ENCODE measurements around the gene DGKQ.

Gene DGKQ

DNA sequence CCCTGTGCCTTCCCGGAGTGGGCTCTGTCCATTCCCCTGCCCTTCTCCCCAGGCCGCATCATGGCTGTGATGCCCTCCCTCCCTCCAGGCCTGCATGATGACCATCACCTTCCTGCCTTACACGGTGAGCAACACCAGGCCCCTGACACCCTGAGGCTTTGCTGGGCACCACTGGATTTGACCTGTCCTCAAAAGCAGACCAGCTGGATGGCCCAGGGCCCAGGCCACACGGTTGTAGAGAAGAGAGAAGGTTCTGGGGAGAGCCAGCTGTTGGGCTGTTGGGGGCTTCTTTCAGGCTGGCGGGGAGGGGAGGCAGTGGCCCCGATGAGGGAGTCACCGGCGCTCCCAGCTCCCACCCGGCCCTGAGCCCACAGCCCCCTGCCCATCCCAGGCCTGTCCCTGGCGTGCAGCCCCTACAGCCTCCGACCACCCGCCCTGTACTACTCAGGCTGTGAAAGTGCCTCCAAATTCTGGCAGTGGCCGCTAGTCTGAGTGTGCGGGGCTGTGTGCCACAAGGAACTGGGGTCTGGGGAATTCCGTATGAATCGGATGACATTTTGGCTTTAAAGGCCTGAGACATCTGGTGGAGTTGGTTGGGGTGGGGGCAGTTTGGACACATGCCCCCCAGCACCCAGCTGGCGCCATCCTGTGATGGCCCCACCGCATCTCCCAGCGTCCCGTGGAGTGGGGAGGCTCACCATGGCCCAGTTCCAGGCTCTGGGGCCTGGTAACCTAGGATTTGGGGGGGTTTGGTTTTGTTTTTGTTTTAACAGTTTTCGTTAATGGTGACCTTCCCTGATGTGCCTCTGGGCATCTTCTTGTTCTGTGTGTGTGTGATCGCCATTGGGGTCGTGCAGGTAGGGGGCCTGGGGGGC lies 21.5 kb downstream of the DGKQ start:
- no peak overlapping the region for H3K4me3 ChIP-seq (ENCODE audit: low read depth, low read length)
- no peaks in the 10 kb centered on the region for H3K4me1 ChIP-seq (ENCODE audit: control insufficient read depth, insufficient read depth, low read length)
- no peaks in the 10 kb centered on the region for H3K9me3 ChIP-seq (ENCODE audit: control insufficient read depth, insufficient read depth, low read length)
- no peak overlapping the region for H3K9ac ChIP-seq (ENCODE audit: low read depth, low read length)
- no peaks in the 10 kb centered on the region for H3K36me3 ChIP-seq (ENCODE audit: control insufficient read depth, insufficient read depth, low read length)
- H3K27me3 ChIP-seq (ENCODE audit: control insufficient read depth, insufficient read depth, low read length) = no peaks in the 10 kb centered on the region

DNA sequence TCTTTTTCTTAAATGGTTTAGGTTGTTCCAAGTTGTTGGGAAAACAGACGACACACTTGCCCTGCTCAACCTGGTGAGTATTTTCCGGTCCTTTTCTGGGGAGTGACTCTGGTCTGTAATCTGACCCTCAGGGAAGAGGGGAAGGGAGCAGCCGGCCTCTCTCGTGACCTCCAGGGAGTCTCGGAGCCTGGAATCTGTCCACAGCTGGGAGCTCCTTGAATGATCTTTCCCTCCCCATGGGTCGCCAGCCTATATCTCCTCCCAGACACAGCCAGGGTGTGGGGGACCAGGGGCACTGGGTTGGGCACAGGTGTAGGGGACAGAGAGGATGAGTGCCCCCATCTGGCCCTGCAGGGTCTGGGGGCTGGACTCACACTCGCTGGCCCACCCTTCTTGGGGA lies 22.2 kb downstream of the DGKQ start:
- Histone ChIP-seq H3K9ac (ENCODE audit: low read depth, low read length) (no peak overlapping the region), H3K27me3 (ENCODE audit: control insufficient read depth, insufficient read depth, low read length) (no peaks in the 10 kb centered on the region)

DNA sequence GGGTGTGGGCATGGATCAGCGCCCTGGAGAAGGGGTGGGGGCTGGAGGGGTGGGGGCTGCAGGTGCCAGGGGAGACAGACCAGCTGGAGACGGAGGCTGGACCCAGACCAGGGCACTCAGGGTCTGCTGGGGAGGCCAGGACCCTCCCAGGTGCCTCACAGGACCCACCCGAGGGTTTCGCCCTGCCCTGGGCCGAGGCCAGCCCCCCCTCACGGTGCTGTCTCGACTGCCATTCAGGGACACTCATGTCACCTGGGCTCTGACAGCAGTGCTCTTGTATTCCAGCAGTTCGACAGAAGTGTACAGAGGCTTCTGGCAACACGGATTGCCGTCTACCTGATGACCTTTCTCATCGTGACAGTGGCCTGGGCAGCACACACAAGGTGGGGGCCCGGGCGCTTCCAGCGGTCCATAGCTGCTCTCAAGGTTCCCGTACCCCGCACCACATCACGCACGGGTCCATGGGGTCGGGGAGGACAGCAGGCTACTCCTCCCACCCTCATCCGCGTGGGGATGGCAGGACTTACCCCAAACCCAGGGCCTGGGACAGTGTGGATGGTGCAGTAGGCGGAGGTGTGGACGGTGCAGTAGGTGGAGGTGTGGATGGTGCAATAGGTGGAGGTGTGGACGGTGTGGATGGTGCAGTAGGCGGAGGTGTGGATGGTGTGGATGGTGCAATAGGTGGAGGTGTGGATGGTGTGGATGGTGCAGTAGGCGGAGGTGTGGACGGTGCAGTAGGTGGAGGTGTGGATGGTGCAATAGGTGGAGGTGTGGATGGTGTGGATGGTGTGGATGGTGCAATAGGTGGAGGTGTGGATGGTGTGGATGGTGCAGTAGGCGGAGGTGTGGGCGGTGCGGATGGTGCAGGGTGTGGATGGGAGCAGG lies 23.0 kb downstream of the DGKQ start:
- H3K36me3 ChIP-seq (ENCODE audit: control insufficient read depth, insufficient read depth, low read length) = no peaks in the 10 kb centered on the region
- no peaks in the 10 kb centered on the region for H3K27me3 ChIP-seq (ENCODE audit: control insufficient read depth, insufficient read depth, low read length)
- H3K9me3 ChIP-seq (ENCODE audit: control insufficient read depth, insufficient read depth, low read length) = no peaks in the 10 kb centered on the region
- no peak overlapping the region for H3K4me3 ChIP-seq (ENCODE audit: low read depth, low read length)
- H3K4me1 ChIP-seq (ENCODE audit: control insufficient read depth, insufficient read depth, low read length) = peaks cover 4% of the 10 kb centered on the region
- no peak overlapping the region for H3K9ac ChIP-seq (ENCODE audit: low read depth, low read length)

More for the DNA sequence above, 22.2 kb downstream of the DGKQ start:
- H3K4me3 ChIP-seq (ENCODE audit: low read depth, low read length) = no peak overlapping the region
- no peaks in the 10 kb centered on the region for H3K36me3 ChIP-seq (ENCODE audit: control insufficient read depth, insufficient read depth, low read length)
- H3K9me3 ChIP-seq (ENCODE audit: control insufficient read depth, insufficient read depth, low read length) = no peaks in the 10 kb centered on the region
- H3K4me1 ChIP-seq (ENCODE audit: control insufficient read depth, insufficient read depth, low read length) = no peaks in the 10 kb centered on the region

DNA sequence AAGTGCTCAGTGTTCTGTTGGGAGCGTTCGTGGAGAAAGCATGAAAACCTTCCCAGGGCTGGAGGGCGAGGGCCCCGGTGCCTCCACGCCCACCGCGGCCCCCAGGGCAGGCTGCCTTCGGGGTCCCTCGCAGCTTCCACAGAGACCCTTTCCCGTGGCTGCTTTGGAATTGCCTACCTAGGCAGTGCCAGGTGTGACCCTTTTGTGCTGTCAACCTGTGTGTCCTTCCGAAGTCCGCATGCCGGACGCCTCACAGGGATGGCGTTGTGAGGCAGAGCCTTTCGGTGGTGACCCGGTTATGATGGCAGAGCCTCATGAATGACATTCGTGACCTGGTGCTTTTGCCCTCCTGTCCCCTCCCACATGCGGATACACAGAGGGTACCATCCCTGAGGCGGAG lies 23.7 kb downstream of the DGKQ start:
- Histone ChIP-seq H3K9me3 (ENCODE audit: control insufficient read depth, insufficient read depth, low read length) (no peaks in the 10 kb centered on the region), H3K4me1 (ENCODE audit: control insufficient read depth, insufficient read depth, low read length) (peaks cover 5% of the 10 kb centered on the region), H3K9ac (ENCODE audit: low read depth, low read length) (no peak overlapping the region), H3K27me3 (ENCODE audit: control insufficient read depth, insufficient read depth, low read length) (no peaks in the 10 kb centered on the region), H3K36me3 (ENCODE audit: control insufficient read depth, insufficient read depth, low read length) (no peaks in the 10 kb centered on the region), H3K4me3 (ENCODE audit: low read depth, low read length) (no peak overlapping the region)

DNA sequence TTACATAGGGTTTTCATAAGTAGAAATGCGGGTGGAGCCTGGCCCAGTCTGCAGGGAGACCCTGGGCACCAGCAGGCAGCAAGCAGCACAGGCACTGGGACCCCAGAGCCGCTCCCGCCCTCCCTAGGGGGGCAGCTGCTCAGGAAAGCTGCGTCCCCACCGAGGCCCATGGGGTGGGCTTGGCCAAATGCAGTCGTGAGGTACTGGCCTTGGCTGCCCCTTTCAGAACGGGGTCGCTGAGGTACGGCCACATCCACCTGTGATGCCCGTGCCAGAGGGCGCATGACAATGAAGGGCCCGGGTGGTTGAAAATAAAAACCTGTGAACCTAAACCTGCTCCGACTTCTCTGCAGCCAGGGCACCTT lies 24.5 kb downstream of the DGKQ start:
- Histone ChIP-seq H3K4me1 (ENCODE audit: control insufficient read depth, insufficient read depth, low read length) (peaks cover 5% of the 10 kb centered on the region), H3K4me3 (ENCODE audit: low read depth, low read length) (no peak overlapping the region), H3K9ac (ENCODE audit: low read depth, low read length) (peak overlapping the region; percentile 54), H3K36me3 (ENCODE audit: control insufficient read depth, insufficient read depth, low read length) (no peaks in the 10 kb centered on the region), H3K27me3 (ENCODE audit: control insufficient read depth, insufficient read depth, low read length) (no peaks in the 10 kb centered on the region), H3K9me3 (ENCODE audit: control insufficient read depth, insufficient read depth, low read length) (no peaks in the 10 kb centered on the region)

DNA sequence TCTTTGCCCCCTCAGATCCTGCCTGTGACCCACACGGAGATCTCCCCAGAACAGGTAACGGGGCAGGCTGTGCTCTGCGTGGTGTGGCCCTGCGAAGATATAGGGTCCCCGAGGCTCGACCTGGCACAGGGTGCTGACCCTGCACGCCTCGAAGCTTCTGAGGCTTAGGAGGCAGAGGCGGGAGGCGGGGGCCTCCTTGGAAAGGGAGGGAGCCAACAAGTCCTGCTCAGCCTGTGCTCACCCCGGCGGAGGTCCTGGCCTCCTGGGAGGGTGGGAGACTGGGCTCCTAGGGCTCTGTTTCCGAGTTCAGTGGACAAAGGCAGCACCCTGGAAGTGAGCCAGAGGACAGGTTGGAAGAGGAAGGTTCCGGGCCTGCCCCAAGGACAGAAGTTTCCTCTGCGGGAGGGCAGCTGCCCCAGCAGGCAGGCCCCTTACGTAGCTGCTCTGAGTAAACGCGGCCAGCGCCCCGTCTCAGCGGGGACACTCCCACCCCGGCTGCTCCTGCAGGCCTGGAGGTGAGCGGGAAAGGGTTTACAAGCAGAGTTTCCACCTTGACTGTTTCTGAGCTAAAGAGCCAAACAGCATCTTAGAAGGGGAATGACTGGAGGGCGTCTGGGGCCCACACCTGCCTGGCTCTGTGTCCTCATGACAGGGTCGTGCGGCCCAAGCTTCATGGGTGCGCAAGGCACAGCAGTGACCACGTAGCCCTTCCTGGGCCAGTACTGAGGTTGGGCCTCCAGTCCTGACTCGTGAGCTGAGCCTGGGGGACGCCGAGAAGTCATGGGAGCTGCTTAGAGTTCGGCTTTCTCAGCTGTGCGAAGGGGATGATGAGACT lies 25.1 kb downstream of the DGKQ start:
- Histone ChIP-seq H3K36me3 (ENCODE audit: control insufficient read depth, insufficient read depth, low read length) (no peaks in the 10 kb centered on the region), H3K4me3 (ENCODE audit: low read depth, low read length) (no peak overlapping the region), H3K9ac (ENCODE audit: low read depth, low read length) (no peak overlapping the region), H3K4me1 (ENCODE audit: control insufficient read depth, insufficient read depth, low read length) (peaks cover 5% of the 10 kb centered on the region), H3K27me3 (ENCODE audit: control insufficient read depth, insufficient read depth, low read length) (no peaks in the 10 kb centered on the region), H3K9me3 (ENCODE audit: control insufficient read depth, insufficient read depth, low read length) (no peaks in the 10 kb centered on the region)

DNA sequence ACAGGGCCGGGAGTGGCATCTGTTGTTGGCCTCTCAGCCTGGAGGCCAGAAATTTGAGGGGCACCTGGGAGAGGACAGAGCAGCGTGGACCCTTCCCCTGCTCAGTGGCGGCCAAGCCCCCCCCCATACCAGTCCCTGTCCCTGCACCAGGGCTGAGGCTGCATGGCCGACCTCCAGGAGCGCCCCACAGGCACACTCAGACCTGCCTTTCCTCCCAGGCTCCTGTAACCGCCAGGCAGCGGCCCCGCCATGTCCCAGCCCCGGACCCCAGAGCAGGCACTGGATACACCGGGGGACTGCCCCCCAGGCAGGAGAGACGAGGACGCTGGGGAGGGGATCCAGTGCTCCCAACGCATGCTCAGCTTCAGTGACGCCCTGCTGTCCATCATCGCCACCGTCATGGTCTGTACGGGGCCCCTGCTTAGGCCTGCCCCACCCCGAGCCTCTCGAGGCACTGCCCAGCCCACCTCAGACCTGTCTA lies 25.8 kb downstream of the DGKQ start:
- Histone ChIP-seq H3K9ac (ENCODE audit: low read depth, low read length) (no peak overlapping the region), H3K36me3 (ENCODE audit: control insufficient read depth, insufficient read depth, low read length) (no peaks in the 10 kb centered on the region), H3K4me3 (ENCODE audit: low read depth, low read length) (no peak overlapping the region), H3K9me3 (ENCODE audit: control insufficient read depth, insufficient read depth, low read length) (no peaks in the 10 kb centered on the region), H3K4me1 (ENCODE audit: control insufficient read depth, insufficient read depth, low read length) (peaks cover 5% of the 10 kb centered on the region), H3K27me3 (ENCODE audit: control insufficient read depth, insufficient read depth, low read length) (no peaks in the 10 kb centered on the region)

DNA sequence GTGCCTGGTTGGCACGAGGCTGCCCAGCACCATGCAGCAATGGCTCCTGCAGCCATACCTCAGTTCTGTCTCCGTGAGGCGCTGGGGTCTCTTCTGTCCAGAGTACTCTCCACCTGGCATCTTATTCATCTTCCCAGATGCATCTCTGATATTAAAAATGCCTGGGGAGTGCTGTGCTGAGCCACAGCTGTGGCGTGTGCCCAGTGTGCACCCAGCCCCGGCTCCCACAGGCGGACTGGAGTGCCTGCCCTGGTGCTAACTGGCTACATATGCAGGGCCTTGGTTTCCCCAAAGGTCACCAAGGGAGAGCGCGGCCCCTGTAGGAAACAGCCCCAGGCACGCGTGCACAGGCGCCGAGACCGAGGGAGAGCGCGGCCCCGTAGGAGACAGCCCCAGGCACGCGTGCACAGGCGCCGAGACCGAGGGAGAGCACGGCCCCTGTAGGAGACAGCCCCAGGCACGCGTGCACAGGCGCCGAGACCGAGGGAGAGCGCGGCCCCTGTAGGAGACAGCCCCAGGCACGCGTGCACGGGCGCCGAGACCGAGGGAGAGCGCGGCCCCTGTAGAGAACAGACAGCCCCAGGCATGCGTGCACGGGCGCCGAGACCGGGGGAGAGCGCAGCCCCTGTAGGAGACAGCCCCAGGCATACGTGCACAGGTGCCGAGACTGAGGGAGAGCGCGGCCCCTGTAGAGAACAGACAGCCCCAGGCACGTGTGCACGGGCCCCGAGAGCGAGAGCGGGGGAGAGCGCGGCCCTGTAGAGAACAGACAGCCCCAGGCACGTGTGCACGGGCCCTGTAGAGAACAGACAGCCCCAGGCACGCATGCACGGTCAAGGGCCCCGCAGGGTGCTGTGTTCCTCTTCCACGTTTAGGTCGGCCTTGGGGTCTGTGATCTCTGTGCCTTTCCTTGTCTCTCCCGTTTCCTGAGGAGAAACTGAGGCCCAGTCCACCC lies 26.6 kb downstream of the DGKQ start:
- Histone ChIP-seq H3K9ac (ENCODE audit: low read depth, low read length) (no peak overlapping the region), H3K9me3 (ENCODE audit: control insufficient read depth, insufficient read depth, low read length) (no peaks in the 10 kb centered on the region), H3K4me3 (ENCODE audit: low read depth, low read length) (no peak overlapping the region), H3K36me3 (ENCODE audit: control insufficient read depth, insufficient read depth, low read length) (no peaks in the 10 kb centered on the region), H3K4me1 (ENCODE audit: control insufficient read depth, insufficient read depth, low read length) (peaks cover 5% of the 10 kb centered on the region), H3K27me3 (ENCODE audit: control insufficient read depth, insufficient read depth, low read length) (no peaks in the 10 kb centered on the region)

DNA sequence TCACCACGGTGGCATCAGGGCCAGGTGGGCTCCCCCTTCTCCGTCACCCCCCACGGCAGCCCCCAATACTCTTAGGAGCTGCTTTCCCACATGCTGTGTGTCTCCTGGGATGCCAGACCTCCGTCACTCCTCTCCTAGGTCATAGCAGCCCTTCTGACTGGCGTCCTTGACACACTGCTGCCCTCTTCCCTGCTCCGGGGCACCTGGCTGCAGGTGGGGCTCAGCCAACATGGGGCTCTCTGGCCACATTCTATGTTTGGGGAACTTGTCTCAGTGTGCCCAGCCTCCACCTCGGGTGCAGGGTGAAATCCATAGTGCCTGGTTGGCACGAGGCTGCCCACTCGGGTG lies 27.3 kb downstream of the DGKQ start:
- H3K4me3 ChIP-seq (ENCODE audit: low read depth, low read length) = no peak overlapping the region
- H3K9me3 ChIP-seq (ENCODE audit: control insufficient read depth, insufficient read depth, low read length) = no peaks in the 10 kb centered on the region
- no peaks in the 10 kb centered on the region for H3K27me3 ChIP-seq (ENCODE audit: control insufficient read depth, insufficient read depth, low read length)
- peaks cover 5% of the 10 kb centered on the region for H3K4me1 ChIP-seq (ENCODE audit: control insufficient read depth, insufficient read depth, low read length)
- H3K36me3 ChIP-seq (ENCODE audit: control insufficient read depth, insufficient read depth, low read length) = no peaks in the 10 kb centered on the region
- no peak overlapping the region for H3K9ac ChIP-seq (ENCODE audit: low read depth, low read length)

DNA sequence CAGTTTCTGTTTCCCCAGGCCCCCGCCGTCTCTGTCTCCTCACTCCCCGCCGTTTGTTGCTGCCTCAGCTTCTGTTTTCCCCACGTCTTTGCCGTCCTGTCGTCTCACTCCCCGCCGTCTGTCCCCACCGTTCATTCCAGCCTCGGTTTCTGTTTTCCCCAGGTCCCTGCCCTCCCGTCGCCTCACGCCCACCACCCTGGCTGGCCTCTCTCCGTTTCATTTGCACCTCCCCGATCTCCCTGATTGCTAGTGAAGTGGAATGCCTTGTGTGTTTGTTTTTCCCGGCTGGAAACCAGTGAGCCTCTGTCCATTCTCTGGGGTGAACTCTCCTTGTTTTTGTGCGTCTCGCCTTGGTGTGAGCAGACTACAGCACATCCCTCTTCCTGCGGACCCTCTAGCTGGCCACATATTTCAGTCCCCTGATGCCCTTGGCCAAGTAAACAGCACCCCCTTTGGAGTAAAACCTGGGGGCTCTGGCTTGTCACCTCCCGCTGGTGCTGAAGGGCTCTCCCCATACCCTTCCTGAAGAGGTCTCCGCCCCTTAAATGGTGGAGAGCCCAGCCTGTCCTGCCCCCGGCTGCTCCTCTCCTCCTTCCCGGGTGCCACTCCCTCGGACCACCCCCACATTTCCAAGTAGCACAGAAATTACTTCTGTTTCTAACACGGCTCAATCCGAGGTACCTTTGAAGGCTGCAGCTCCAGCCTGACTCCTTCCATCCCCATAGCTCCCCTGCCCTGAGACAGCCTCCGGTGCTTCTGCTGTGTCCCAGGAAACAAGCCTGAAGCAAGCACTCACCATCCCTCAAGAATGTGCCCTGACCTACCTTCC lies 27.9 kb downstream of the DGKQ start:
- H3K9me3 ChIP-seq (ENCODE audit: control insufficient read depth, insufficient read depth, low read length) = no peaks in the 10 kb centered on the region
- no peaks in the 10 kb centered on the region for H3K27me3 ChIP-seq (ENCODE audit: control insufficient read depth, insufficient read depth, low read length)
- no peak overlapping the region for H3K9ac ChIP-seq (ENCODE audit: low read depth, low read length)
- peak overlapping the region; percentile 22 for H3K4me3 ChIP-seq (ENCODE audit: low read depth, low read length)
- no peaks in the 10 kb centered on the region for H3K36me3 ChIP-seq (ENCODE audit: control insufficient read depth, insufficient read depth, low read length)
- peaks cover 5% of the 10 kb centered on the region for H3K4me1 ChIP-seq (ENCODE audit: control insufficient read depth, insufficient read depth, low read length)
